GM18909 (cell line): ENCODE data around the gene CEACAM18.
"Not testable (repeated sequence)": the region's sequence is repeated elsewhere in the genome, so short reads cannot be mapped to it uniquely, and the experiment has no call there.

Source experiments
- ATAC-seq: cut with Tn5 transposase; IDR thresholded peaks from one replicate; pipeline ENCODE4 v1.9.1; 2021; ENCODE audit warnings: mild to moderate bottlenecking; ENCODE audit not compliant: unreplicated experiment, poor library complexity

Gene CEACAM18

GRCh38 chr19:51478381-51479234 is at the start of gene CEACAM18:
CEACAM18 (plus strand) TSS chr19:51478539.
- no peak for ATAC-seq

DNA sequence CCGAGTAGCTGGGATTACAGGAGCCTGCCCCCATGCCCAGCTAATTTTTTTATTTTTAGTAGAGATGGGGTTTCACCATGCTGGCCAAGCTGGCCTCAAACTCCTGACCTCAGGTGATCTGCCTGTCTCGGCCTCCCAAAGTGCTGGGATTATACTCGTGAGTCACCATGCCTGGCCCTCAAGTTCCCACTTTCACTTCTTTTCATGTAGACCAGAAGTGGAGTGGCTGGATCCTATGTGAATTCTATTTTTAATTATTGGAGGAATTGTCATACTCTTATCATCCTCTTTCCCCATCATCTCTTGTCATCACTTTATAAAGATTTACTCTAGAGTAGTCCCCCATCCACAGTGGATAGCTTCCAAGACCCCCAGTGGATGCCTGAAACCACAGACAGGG is 48.1 kb upstream of the CEACAM18 start:
- no peak for ATAC-seq

- ATAC-seq, result no peak
Measured at GRCh38 chr19:51431124-51431523, 47.2 kb upstream of the CEACAM18 start.

DNA sequence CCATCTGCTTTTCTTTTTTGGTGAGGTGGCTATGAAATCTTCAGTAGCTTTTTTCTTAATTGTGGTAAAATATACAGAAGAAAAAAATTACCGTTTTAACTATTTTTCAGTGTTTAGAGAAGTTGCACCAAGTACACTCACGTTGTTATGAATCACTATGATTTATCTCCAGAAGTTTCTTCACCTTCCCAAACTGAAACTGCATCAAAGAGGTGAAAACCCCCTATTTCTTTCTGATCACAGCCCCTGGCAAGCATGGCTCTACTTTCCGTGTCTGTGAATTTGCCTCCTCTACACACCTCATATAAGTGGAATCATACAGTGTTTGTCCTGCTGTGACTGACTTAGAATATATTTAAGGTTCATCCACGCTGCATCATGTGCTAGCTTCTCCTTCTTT is 45.3 kb upstream of the CEACAM18 start:
- ATAC-seq, result no peak

- ATAC-seq, result no peak
Measured at GRCh38 chr19:51434456-51434855, 43.9 kb upstream of the CEACAM18 start.

GRCh38 chr19:51439021-51439465 is 39.3 kb upstream of the CEACAM18 start:
- no peak for ATAC-seq

- ATAC-seq, result no peak
Measured at GRCh38 chr19:51440052-51440451, 38.3 kb upstream of the CEACAM18 start.

- peak; percentile 19 for ATAC-seq
Measured at GRCh38 chr19:51440846-51441409, 37.4 kb upstream of the CEACAM18 start.

GRCh38 chr19:51441410-51442390 is 36.6 kb upstream of the CEACAM18 start:
- ATAC-seq, result peak; percentile 95

DNA sequence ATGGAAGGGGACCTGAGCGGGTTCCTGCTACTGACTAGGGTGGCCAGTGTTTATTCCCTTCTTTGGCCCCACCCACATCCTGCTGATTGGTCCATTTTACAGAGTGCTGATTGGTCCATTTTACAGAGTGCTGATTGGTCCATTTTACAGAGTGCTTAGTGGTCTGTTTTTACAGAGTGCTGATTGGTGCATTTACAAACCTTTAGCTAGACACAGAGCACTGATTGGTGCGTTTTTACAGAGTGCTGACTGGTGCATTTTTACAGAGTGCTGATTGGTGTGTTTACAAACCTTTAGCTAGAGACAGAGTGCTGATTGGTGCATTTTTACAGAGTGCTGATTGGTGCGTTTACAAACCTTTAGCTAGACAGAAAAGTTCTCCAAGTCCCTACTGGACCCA is 30.8 kb upstream of the CEACAM18 start:
- ATAC-seq, result not testable (repeated sequence)

GRCh38 chr19:51448011-51448410 is 30.3 kb upstream of the CEACAM18 start:
- no peak for ATAC-seq

GRCh38 chr19:51448411-51449016 is 29.8 kb upstream of the CEACAM18 start:
- no peak for ATAC-seq

DNA sequence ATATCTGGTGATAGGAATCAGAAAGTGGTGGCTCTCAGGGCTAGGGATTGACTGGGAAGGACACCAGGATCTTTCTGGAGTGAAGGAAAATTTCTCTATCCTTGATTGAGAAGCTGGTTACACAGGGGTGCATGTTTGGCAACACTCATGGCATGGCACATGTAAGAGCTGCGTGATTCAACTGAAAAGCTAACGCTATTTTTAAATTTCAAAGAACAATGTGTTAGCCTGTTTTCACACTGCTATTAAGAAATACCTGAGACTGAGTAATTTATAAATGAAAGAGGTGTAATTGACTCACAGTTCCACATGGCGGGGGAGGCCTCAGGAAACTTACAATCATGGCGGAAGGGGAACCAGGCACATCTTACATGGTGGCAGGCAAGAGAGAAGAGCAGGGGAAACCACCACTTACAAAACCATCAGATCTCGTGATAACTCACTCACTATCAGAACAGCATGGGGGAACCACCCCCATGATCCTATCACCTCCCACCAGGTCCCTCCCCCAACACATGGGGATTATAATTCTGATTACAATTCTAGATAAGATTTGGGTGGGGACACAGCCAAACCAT is 27.5 kb upstream of the CEACAM18 start:
- no peak for ATAC-seq

- no peak for ATAC-seq
Measured at GRCh38 chr19:51456541-51457290, 21.6 kb upstream of the CEACAM18 start.

- no peak for ATAC-seq
Measured at GRCh38 chr19:51457351-51458013, 20.9 kb upstream of the CEACAM18 start.

- no peak for ATAC-seq
Measured at GRCh38 chr19:51458051-51458645, 20.2 kb upstream of the CEACAM18 start, which contains the start of gene SIGLEC8. SIGLEC8 (minus strand) TSS chr19:51458454; CDS start chr19:51458387, 67 bp downstream.

GRCh38 chr19:51458899-51459505 is 19.3 kb upstream of the CEACAM18 start:
- no peak for ATAC-seq
